Measurements from ENCODE around the gene JPH4.
"Not testable (repeated sequence)": the region's sequence is repeated elsewhere in the genome, so short reads cannot be mapped to it uniquely, and the experiment has no call there.

The JPH4 gene

GRCh38 chr14:23547924-23548323 lies 30.7 kb downstream of the JPH4 start:
- DNase-seq (ENCODE audit: low read depth): no peak

DNA sequence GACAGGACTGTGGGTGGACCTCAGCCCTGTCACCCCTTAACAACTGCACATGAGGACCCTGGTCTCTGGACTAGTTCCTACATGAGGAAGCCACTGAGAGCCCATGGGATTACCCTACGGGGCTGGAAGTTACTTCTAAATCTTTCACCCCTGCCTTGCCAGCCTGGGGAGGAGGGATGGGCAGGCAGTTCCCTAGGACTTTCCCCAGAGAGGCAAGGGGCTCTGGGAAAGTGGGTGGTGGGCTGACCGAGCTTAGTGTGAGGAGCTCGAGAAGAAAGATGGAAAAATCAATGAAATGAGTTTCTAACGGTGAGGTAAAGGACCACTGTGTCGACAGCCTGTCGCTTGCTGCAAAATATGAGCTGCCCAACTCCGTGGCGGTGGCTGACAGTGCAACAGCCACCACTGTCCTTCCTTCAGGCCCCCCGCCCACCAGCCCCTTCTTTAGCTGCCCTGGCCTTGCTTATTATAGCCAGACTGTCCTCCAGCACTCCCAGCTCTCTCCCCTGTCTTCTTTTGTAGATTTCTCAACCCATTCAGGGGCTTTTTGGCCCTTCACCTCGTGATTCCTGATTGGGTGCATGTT lies 32.0 kb downstream of the JPH4 start:
- no peak for DNase-seq (ENCODE audit: low read depth)

DNA sequence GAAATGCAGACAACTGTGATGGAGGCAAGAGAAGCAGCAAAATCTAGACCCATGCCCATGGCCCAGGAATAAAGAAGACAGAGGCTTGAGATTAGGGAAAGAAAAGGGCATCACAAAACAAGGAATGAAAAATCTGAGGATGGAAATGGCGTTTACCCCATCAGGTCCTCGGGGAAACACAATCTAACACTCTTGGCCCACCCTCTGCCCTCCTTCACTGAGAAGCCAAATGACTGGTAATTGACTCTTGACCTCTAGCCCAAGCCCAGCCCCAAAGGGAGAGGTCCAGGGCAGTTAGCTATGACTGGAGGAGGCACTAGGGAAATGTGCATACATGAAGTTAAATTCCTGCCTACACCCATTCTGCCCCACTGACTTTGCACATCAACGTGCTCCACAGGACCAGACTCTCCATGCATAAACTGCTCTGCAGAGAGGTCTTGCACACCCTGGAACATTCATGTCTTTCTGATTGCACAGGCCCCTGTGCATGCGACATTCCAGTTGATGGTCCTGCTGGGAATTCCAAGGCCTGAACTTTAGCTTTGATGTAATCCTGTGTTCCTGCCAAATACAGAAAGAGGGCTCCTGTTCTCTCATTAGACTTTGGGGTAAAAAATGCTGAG lies 32.7 kb downstream of the JPH4 start:
- no peak for DNase-seq (ENCODE audit: low read depth)

GRCh38 chr14:23544511-23545447 lies 33.8 kb downstream of the JPH4 start:
- DNase-seq (ENCODE audit: low read depth): no peak

DNA sequence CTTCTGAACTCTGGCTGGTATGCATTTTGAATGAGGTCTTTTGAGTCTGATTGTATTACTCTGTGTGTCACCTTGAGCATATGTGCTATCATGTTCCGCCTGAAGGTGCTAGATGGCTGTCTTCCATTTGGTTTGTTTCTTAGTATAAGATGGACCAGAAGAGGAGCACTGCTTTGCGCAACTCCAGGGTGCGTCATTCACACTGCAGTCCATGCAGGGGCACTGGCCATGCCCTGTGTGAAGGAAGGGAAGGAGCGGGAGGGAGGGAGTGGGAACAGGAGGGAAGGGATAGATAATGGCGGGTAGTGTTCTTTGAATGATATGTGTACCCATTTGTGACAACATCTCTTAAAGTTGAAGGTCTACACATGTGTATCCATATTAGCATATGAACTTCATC lies 35.2 kb downstream of the JPH4 start:
- DNase-seq (ENCODE audit: low read depth): no peak

- no peak for DNase-seq (ENCODE audit: low read depth)
Observed at GRCh38 chr14:23542261-23542660, 36.3 kb downstream of the JPH4 start.

GRCh38 chr14:23540141-23540469 lies 38.5 kb downstream of the JPH4 start:
- DNase-seq (ENCODE audit: low read depth): no peak

GRCh38 chr14:23539248-23540140 lies 39.1 kb downstream of the JPH4 start:
- DNase-seq (ENCODE audit: low read depth): no peak

DNA sequence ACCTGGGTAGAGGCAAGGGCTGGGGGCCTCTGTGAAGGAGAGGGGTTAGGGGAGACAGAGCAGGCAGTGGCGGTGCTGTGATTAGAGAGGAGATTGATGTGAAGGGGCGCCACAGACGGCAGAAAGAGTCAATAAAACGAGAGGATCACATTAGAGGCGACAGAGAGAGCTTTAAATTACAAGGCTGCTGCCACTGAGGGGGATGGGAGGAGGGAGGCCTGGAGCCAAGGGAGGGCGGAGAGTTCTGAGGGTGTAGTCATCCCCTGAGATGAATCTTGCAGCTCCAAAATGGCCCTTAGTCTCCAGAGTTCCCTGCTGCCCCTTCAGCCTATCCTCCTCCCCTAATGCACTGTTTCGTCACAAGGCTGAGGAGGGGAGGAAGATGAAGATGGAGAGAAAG lies 39.8 kb downstream of the JPH4 start:
- DNase-seq (ENCODE audit: low read depth): no peak

DNA sequence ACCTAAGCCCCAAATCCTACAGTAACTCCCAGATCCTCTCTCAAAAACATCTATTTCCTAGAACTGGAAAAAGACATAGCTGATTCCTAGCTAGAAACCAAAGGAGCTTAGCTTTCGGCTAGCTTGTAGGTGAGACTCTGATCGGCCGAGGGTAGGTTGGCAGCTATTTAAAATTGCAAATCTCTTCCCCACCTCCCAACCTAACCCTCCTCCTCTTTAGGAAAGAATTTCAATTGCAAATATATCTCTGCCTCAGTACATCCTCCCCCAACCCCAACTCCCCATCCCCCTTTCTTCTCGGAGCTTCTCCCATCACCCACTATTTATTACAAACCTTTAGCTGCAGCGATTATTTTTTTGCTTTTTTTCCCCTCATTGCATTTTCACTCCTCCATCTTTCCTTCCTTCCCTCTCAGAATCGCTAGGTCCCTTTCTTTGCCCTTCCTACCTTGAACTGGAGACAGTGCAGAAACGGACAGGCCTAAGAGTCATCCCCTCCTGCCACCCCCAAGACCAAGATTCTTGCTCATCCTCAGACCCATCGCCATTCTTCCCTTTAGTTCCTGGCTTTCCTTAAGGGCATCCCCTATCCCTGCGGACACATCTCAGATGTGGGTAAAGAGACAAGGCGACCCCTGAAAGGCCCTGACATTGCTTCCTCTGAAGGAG lies 40.4 kb downstream of the JPH4 start:
- no peak for DNase-seq (ENCODE audit: low read depth)

GRCh38 chr14:23537351-23538049 lies 41.1 kb downstream of the JPH4 start:
- DNase-seq (ENCODE audit: low read depth): no peak

DNA sequence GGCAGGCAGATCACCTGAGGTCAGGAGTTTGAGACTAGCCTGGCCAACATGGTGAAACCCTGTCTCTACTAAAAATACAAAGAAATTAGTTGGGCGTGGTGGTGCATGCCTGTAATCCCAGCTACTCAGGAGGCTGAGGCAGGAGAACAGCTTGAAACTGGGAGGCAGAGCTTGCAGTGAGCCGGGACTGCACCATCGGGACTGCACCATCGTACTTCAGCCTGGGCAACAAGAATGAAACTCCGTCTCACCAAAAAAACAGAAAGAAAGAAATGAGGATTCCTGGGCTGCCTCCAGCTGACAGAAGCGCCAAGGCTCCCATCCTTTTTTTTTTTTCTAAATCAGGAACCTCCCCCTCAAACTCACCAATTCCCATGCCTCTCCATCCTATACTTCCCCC lies 41.7 kb downstream of the JPH4 start:
- DNase-seq (ENCODE audit: low read depth): not testable (repeated sequence)

DNA sequence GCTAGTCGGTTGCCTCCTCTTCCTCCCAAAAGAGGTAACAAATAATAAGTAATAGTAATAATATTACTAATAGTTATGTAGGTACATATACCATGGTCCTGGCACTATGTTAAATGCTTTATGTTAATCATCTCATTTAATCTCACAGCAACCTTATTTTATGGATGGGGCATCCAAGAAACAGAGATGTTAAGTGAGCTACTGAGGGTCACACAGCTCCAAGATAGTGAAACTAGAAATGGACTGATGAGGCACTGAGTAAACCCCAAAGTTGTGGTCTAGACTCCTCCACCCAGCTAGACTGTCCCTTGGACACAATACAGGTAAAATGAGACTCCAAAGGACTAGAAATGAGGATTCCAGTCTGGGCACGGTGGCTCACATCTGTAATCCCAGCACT lies 42.1 kb downstream of the JPH4 start:
- DNase-seq (ENCODE audit: low read depth): no peak

DNA sequence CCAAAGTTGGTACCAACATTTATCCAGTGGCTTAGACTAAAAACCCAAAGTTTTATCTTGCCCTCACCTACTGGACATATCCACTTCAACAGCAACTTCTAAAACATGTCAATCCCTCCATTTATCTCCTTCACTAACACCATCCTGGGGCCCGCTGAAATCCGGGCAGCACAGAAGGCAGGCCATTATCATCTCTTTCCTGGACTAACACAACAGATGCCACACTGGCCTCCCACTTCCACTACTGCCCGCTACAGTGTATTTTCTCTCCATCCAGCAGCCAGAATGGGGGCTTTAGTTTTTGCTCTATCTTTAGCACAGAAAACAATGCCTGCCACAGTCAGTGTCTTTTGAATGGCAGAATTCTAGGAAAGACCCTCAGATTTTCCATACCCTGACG lies 42.6 kb downstream of the JPH4 start:
- no peak for DNase-seq (ENCODE audit: low read depth)

GRCh38 chr14:23533652-23534435 lies 44.7 kb downstream of the JPH4 start:
- no peak for DNase-seq (ENCODE audit: low read depth)

GRCh38 chr14:23532658-23533057 lies 45.9 kb downstream of the JPH4 start:
- DNase-seq (ENCODE audit: low read depth): no peak

DNA sequence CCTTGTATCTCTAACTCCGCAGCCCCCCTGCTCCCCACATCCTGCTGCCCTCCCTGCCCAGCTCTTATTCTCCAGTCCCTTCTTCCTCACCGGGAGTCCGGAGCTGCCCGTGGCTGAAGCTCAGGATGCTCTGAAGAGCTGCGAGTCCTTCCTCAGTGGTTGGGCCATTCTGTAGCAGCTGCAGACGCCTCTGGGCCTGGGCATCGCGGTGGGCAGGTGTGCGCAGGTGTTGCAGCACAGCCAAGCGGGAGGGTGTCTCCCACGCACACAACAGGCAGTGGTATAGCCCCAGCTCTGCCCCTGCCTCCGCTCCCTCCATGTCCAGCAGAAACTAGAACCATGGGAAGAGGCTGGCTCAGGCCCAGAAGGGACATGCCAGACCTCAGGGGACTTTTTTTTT lies 47.2 kb downstream of the JPH4 start:
- DNase-seq (ENCODE audit: low read depth): no peak

- DNase-seq (ENCODE audit: low read depth): no peak
Observed at GRCh38 chr14:23530375-23531055, 48.1 kb downstream of the JPH4 start.

GRCh38 chr14:23529016-23529415 lies 49.6 kb downstream of the JPH4 start:
- no peak for DNase-seq (ENCODE audit: low read depth)

DNA sequence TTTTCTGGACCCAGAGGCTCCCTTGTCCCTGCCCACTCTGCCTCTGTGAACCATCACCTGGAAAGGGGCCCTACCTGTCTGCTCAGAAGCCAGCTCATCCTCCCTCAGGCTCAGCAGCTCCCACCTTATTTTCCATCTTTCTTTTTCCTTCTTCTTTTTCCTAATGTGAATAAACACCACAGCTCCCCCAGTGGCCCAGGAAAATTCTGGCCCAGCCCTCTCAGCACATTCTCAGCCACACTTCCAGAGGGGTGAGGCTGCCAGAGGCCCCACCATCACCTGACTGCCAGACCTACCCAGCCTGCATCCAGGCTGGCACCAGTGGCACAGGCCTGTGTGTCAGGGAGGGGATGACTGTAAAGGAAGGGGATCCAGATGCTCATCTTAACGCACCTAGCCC lies 50.0 kb downstream of the JPH4 start:
- DNase-seq (ENCODE audit: low read depth): no peak
